GM23338 (cell line): ENCODE results near the gene LRRC10. TPM values are rescaled to one million over a fixed set of nuclear protein-coding genes. Genes with fewer than 3 reads are reported as not detected.

Experiments used
- ATAC-seq: fragments of 200-7000 bp; cut with Tn5 transposase; 3 replicates; pipeline ENCODE4 v1.9.1; 2020
- DNase-seq: peaks from one replicate; pipeline ENCODE4 v3.0.0-alpha.2; 2015; ENCODE audit warnings: low spot score
- H2AFZ ChIP-seq: fragments of 200-600 bp; sonication (generic); 2 replicates; pipeline ENCODE4 v1.8.0; 2016; ENCODE audit warnings: antibody characterized with exemption, mild to moderate bottlenecking, moderate library complexity
- H3F3A ChIP-seq: fragments of 200-600 bp; sonication (generic); replicated peaks from 2 replicates; pipeline ENCODE4 v1.8.0; 2017; ENCODE audit warnings: antibody characterized with exemption, mixed run types, low read depth
- H3K27ac ChIP-seq: fragments of 200-600 bp; sonication (generic); 2 replicates; pipeline ENCODE4 v1.6.1; 2016; ENCODE audit warnings: low read depth
- H3K27me3 ChIP-seq: fragments of 200-600 bp; sonication (generic); 2 replicates; pipeline ENCODE4 v1.8.0; 2016; ENCODE audit warnings: mild to moderate bottlenecking, mixed run types, moderate library complexity; ENCODE audit not compliant: insufficient read depth
- H3K36me3 ChIP-seq: fragments of 200-600 bp; sonication (generic); 2 replicates; pipeline ENCODE4 v1.8.0; 2016; ENCODE audit warnings: mild to moderate bottlenecking; ENCODE audit not compliant: insufficient read depth
- H3K4me1 ChIP-seq: fragments of 200-600 bp; sonication (generic); 2 replicates; pipeline ENCODE4 v1.8.0; 2016; ENCODE audit warnings: mild to moderate bottlenecking, moderate library complexity; ENCODE audit not compliant: insufficient read depth
- H3K4me2 ChIP-seq: fragments of 200-600 bp; sonication (generic); 2 replicates; pipeline ENCODE4 v1.7.1; 2017; ENCODE audit warnings: mixed run types
- H3K4me3 ChIP-seq: fragments of 200-600 bp; sonication (generic); 2 replicates; pipeline ENCODE4 v1.6.1; 2016; ENCODE audit warnings: mixed run types
- H3K79me2 ChIP-seq: fragments of 200-600 bp; sonication (generic); replicated peaks from 2 replicates; pipeline ENCODE4 v1.8.0; 2017; ENCODE audit warnings: mild to moderate bottlenecking; ENCODE audit not compliant: insufficient read depth
- H3K9me2 ChIP-seq: fragments of 200-600 bp; sonication (generic); 2 replicates; pipeline ENCODE4 v1.8.0; 2017; ENCODE audit not compliant: insufficient read depth
- H4K20me1 ChIP-seq: fragments of 200-600 bp; sonication (generic); replicated peaks from 2 replicates; pipeline ENCODE4 v1.8.0; 2017; ENCODE audit warnings: mild to moderate bottlenecking; ENCODE audit not compliant: insufficient read depth
- H3K27ac Mint-ChIP-seq: 2 replicates; pipeline ENCODE4 v1.8.0; 2020; ENCODE audit warnings: inconsistent platforms, mild to moderate bottlenecking, moderate library complexity, mixed read lengths
- H3K27me3 Mint-ChIP-seq: 3 replicates; pipeline ENCODE4 v1.8.0; 2022; ENCODE audit warnings: low read depth, mild to moderate bottlenecking, moderate library complexity, mixed read lengths, inconsistent platforms; ENCODE audit not compliant: insufficient read depth, poor library complexity
- H3K36me3 Mint-ChIP-seq: 3 replicates; pipeline ENCODE4 v1.8.0; 2021; ENCODE audit warnings: low read depth, mild to moderate bottlenecking, inconsistent platforms, moderate library complexity, mixed read lengths
- H3K4me1 Mint-ChIP-seq: 3 replicates; pipeline ENCODE4 v1.8.0; 2020; ENCODE audit warnings: mild to moderate bottlenecking, inconsistent platforms, mixed read lengths
- H3K4me3 Mint-ChIP-seq: 3 replicates; pipeline ENCODE4 v1.8.0; 2021; ENCODE audit warnings: moderate library complexity, mild to moderate bottlenecking, inconsistent platforms, mixed read lengths
- H3K9me3 Mint-ChIP-seq: 3 replicates; pipeline ENCODE4 v1.8.0; 2020; ENCODE audit warnings: moderate library complexity, mild to moderate bottlenecking, inconsistent platforms, mixed read lengths
- CREB1 ChIP-seq: fragments of 250-450 bp; sonication (Bioruptor Pico); IDR thresholded peaks from 2 replicates; pipeline ENCODE4 v1.5.0; 2020; ENCODE audit warnings: low read depth, mild to moderate bottlenecking, moderate library complexity
- CTCF ChIP-seq, 2 experiments: fragments of 200-600 bp in 1 of 2; sonication (generic) in 1 of 2; conservative IDR thresholded peaks; 2 replicates each; pipeline versions ENCODE4 v1.5.1 to v1.6.1; 2016 to 2017; ENCODE audit warnings: antibody characterized with exemption in 2 of 2, low read depth in 2 of 2, mild to moderate bottlenecking in 2 of 2, moderate library complexity in 1 of 2
- ETS1 ChIP-seq: IDR thresholded peaks from 2 replicates; pipeline ENCODE4 v1.6.1; 2016; ENCODE audit warnings: antibody characterized with exemption
- EZH2 ChIP-seq: fragments of 200-600 bp; sonication (generic); IDR thresholded peaks from one replicate; pipeline ENCODE4 v1.8.0; 2017; ENCODE audit warnings: antibody characterized with exemption, mild to moderate bottlenecking, low read depth; ENCODE audit not compliant: unreplicated experiment
- EZH2phosphoT487 ChIP-seq: fragments of 200-600 bp; sonication (generic); IDR thresholded peaks from one replicate; pipeline ENCODE4 v1.8.1; 2018; ENCODE audit warnings: antibody characterized with exemption; ENCODE audit not compliant: unreplicated experiment
- JUNB ChIP-seq: IDR thresholded peaks from one replicate; pipeline ENCODE4 v1.6.1; 2016; ENCODE audit warnings: antibody characterized with exemption; ENCODE audit not compliant: unreplicated experiment
- NANOG ChIP-seq: IDR thresholded peaks from 2 replicates; pipeline ENCODE4 v1.6.1; 2016; ENCODE audit warnings: antibody characterized with exemption, borderline replicate concordance
- POLR2AphosphoS5 ChIP-seq: IDR thresholded peaks from 2 replicates; pipeline ENCODE4 v1.6.1; 2016; ENCODE audit warnings: antibody characterized with exemption, low read depth
- REST ChIP-seq: IDR thresholded peaks from one replicate; pipeline ENCODE4 v1.6.1; 2018; ENCODE audit warnings: antibody characterized with exemption; ENCODE audit not compliant: unreplicated experiment
- STAT1 ChIP-seq: IDR thresholded peaks from one replicate; pipeline ENCODE4 v1.6.1; 2016; ENCODE audit warnings: antibody characterized with exemption; ENCODE audit not compliant: unreplicated experiment
- ZNF114 ChIP-seq: fragments of 250-450 bp; sonication (Bioruptor Pico); IDR thresholded peaks from 2 replicates; pipeline ENCODE4 v1.5.0; 2020; ENCODE audit warnings: mild to moderate bottlenecking, moderate library complexity
- ZNF331 ChIP-seq: fragments of 250-450 bp; sonication (Bioruptor Pico); IDR thresholded peaks from 2 replicates; pipeline ENCODE4 v1.5.0; 2020; ENCODE audit warnings: low read depth, mild to moderate bottlenecking, moderate library complexity
- ZNF462 ChIP-seq: fragments of 250-450 bp; sonication (Bioruptor Pico); IDR thresholded peaks from 2 replicates; pipeline ENCODE4 v1.5.0; 2020; ENCODE audit warnings: mild to moderate bottlenecking, moderate library complexity
- polyA plus RNA-seq: library from polyadenylated mRNA; unstranded; fragments of >200 nt; fragmentation: Nextera tagmentation; extraction: Ambion mirVana; gene quantifications from 2 replicates; pipeline ENCODE4 v1.2.1, GENCODE V29; 2016
- total RNA-seq: library from RNA; depleted of rRNA; stranded (reverse); fragments of >200 nt; shearing (Covaris generic); gene quantifications from 2 replicates; pipeline ENCODE4 v1.2.3, GENCODE V29; 2014

LRRC10 gene
- total and polyA plus RNA-seq, 2 experiments from 2014 or later: not detected

- TF ChIP-seq EZH2 (no peak), CREB1 (no peak), ZNF114 (CRISPR knock-in tag) (no peak), ZNF331 (CRISPR knock-in tag) (no peak), EZH2phosphoT487 (no peak)
These were observed 15.0 kb downstream of the LRRC10 start (continued) for GRCh38 chr12:69595689-69596088.

GRCh38 chr12:69589082-69589481 lies 21.6 kb downstream of the LRRC10 start:
- ATAC-seq (no peak), DNase-seq (no peak)
- H4K20me1 ChIP-seq: peaks cover 51% of the 10 kb centered on the region
- Mint-ChIP-seq H3K4me1 (no peaks in the 10 kb centered on the region; the same call in 2 of the 3 replicates), H3K36me3 (peaks cover 84% of the 10 kb centered on the region), H3K27ac (no peak overlapping the region), H3K9me3 (no peaks in the 10 kb centered on the region), H3K27me3 (peaks cover 9% of the 10 kb centered on the region), H3K4me3 (no peak overlapping the region)
- H3K4me2 ChIP-seq: no peak overlapping the region
- peaks cover 3% of the 10 kb centered on the region; the same call in 1 of the 2 replicates for H3K4me1 ChIP-seq
- no peak overlapping the region for H2AFZ ChIP-seq
- peaks cover 81% of the 10 kb centered on the region for H3K36me3 ChIP-seq
- TF ChIP-seq NANOG (no peak), ZNF462 (CRISPR knock-in tag) (no peak), STAT1 (no peak), ZNF114 (CRISPR knock-in tag) (no peak), POLR2AphosphoS5 (no peak), EZH2 (no peak), CTCF (conservative IDR thresholded peaks at IDR 0.05; ENCODE audit: low read depth in 2 of 2) (no peak), ZNF331 (CRISPR knock-in tag) (no peak), CREB1 (no peak), JUNB (no peak), REST (no peak), EZH2phosphoT487 (no peak), ETS1 (no peak)
- H3F3A ChIP-seq: no peaks in the 10 kb centered on the region; the same call in 1 of the 2 replicates
- no peak overlapping the region for H3K27ac ChIP-seq
- peaks cover 63% of the 10 kb centered on the region for H3K79me2 ChIP-seq
- no peaks in the 10 kb centered on the region for H3K9me2 ChIP-seq
- H3K27me3 ChIP-seq: no peaks in the 10 kb centered on the region
- H3K4me3 ChIP-seq: no peak overlapping the region
